Heart right ventricle (tissue), 16 donors: ENCODE measurements around the gene GON4L. TPM values are rescaled to one million over a fixed set of nuclear protein-coding genes. Genes with fewer than 3 reads are reported as not detected.

Source experiments
- ATAC-seq, 8 donors: fragments of 200-7000 bp; cut with Tn5 transposase; one replicate each; pipeline ENCODE4 v1.9.1; 2020; ENCODE audit warnings: mild to moderate bottlenecking in 8 of 8, moderate library complexity in 8 of 8, moderate number of reproducible peaks in 1 of 8
- DNase-seq, 2 donors: peaks; one replicate each; pipeline ENCODE4 v3.0.0-alpha.2; 2020
- H3K27ac ChIP-seq, 10 donors: fragments of 200-600 bp; sonication (generic) in 2 of 10; one replicate each; pipeline versions ENCODE4 v1.5.0 to v1.8.0; 2020 to 2022; ENCODE audit warnings: mild to moderate bottlenecking in 3 of 10
- H3K27me3 ChIP-seq, 7 donors: fragments of 200-600 bp; one replicate each; pipeline ENCODE4 v1.8.0; 2021 to 2022; ENCODE audit warnings: mild to moderate bottlenecking in 2 of 7
- H3K36me3 ChIP-seq, 9 donors: fragments of 200-600 bp; sonication (generic) in 1 of 9; one replicate each; pipeline versions ENCODE4 v1.5.0 to v1.8.0; 2020 to 2022; ENCODE audit warnings: mild to moderate bottlenecking in 2 of 9
- H3K4me1 ChIP-seq, 9 donors: fragments of 200-600 bp; sonication (generic) in 1 of 9; one replicate each; pipeline versions ENCODE4 v1.5.0 to v1.8.0; 2020 to 2022; ENCODE audit warnings: mild to moderate bottlenecking in 4 of 9
- H3K4me3 ChIP-seq, 10 donors: fragments of 200-600 bp; sonication (generic) in 2 of 10; one replicate each; pipeline versions ENCODE4 v1.5.0 to v1.8.0; 2020 to 2022; ENCODE audit warnings: mild to moderate bottlenecking in 7 of 10, moderate library complexity in 2 of 10
- H3K9me3 ChIP-seq, 11 donors: fragments of 200-600 bp in 10 of 11; sonication (generic) in 2 of 11; one replicate each; pipeline versions ENCODE4 v1.5.0 to v1.8.0; 2013 to 2022; ENCODE audit warnings: mild to moderate bottlenecking in 2 of 11, control low read depth in 1 of 11, moderate library complexity in 1 of 11
- CTCF ChIP-seq, 9 donors: fragments of 200-600 bp; sonication (generic) in 2 of 9; IDR thresholded peaks; one replicate each; pipeline versions ENCODE4 v1.5.0 to v1.8.0; 2021 to 2022; ENCODE audit warnings: antibody characterized with exemption in 9 of 9, mild to moderate bottlenecking in 5 of 9, moderate library complexity in 1 of 9
- WGBS, 2 donors: extraction: QIAGEN DNeasy Blood & Tissue Kit; methylation state at CpG; one replicate each; pipeline ENCODE4 v1.1.7; 2013; ENCODE audit warnings: inconsistent platforms in 1 of 2; 5-methylcytosine and 5-hydroxymethylcytosine counted together
- intact Hi-C, 10 donors: fragments of 100-400 bp; cut with DNase I; formaldehyde crosslinking; loops; one replicate each; pipeline versions ENCODE4 v1.11.1 to v1.14.2; 2022
- polyA plus RNA-seq, 2 donors: library from polyadenylated mRNA; stranded (reverse); fragments of 200-250 nt; gene quantifications; one replicate each; pipeline ENCODE4 v1.2.3, GENCODE V29; 2013
- total RNA-seq, 10 donors: library from RNA; stranded (reverse); fragmentation: NEBNext Ultra II Directional in 3 of 10; extraction: Animal tissue kit (Norgen Biotek cat#: 25700) in 3 of 10; gene quantifications; one replicate each; pipeline versions ENCODE4 v1.2.1 to v1.2.4, GENCODE V29; 2021 to 2023
- donor health status: Arrhythmogenic right ventricular cardiomyopathy.
- donor health status: ischemic (EF 13 %, LVEDD 7.1; RV severe dilation, severe dysfunction).
- donor health status: healthy with polysubstance abuse.
- donor health status: DM: no; HTN: yes; CAD: no.
- donor health status: DM: no; HTN: no; CAD: no.
- donor health status: ischemic (EF 25% LVEDD 6.9; RV normal size, moderate dysfunction).
- donor health status: ischemic (EF 25% LVEDD 5.7; RV mildly dilated, moderate dysfunction).
- donor health status: healthy.
- donor health status: DM: yes; HTN: yes; CAD: no.
- donor health status: Ischemic cardiomyopathy.
- donor health status: ischemic (EF 35%, LVEDD 5.7; RV mildly dilated, moderate dysfunction).
- donor health status: nonischemic (EF 11% LVEDD 7.7; RV severe dilation, severe dysfunction).
- donor health status: DM: yes; HTN: yes; CAD: no.
- donor health status: PGD.
- donor health status: ischemic (EF 29% LVEDD 5.4; RV normal size, mild dysfunction).
- donor health status: nonischemic (EF 23%, LVEDD 6.1; RV moderate dilation, normal function).

GON4L gene
- total and polyA plus RNA-seq, 12 donors = 8.8 to 30.7 (median 26.7) TPM

- Histone ChIP-seq H3K4me3 (no peak overlapping the region), H3K4me1 (no peaks in the 10 kb centered on the region), H3K27me3 (no peaks in the 10 kb centered on the region), H3K27ac (no peak overlapping the region), H3K36me3 (peaks cover 0 to 100% (median 66%) of the 10 kb centered on the region in 9 donors), H3K9me3 (no peaks in the 10 kb centered on the region)
- no peak for TF ChIP-seq CTCF (IDR thresholded peaks at IDR 0.05)
- no peak for ATAC-seq
- WGBS, 2 donors = 97% methylated on average over 1 of the region's 1 CpG
- intact Hi-C loops = no loop called here
- no peak for DNase-seq
Measured at GRCh38 chr1:155816351-155816750, 40.7 kb downstream of the GON4L start.

- WGBS, 2 donors = 92% methylated on average over 3 of the region's 3 CpGs
- H3K36me3 ChIP-seq = peaks cover 0 to 94% (median 54%) of the 10 kb centered on the region in 9 donors
Measured at GRCh38 chr1:155813672-155814071, 43.3 kb downstream of the GON4L start.

GRCh38 chr1:155812878-155813277, 44.1 kb downstream of the GON4L start:
- 93 to 95% methylated on average over 1 of the region's 1 CpG for WGBS, 2 donors
- no peak for DNase-seq

More at GRCh38 chr1:155813672-155814071, 43.3 kb downstream of the GON4L start:
- intact Hi-C loops = no loop called here
- H3K4me3 ChIP-seq = no peak overlapping the region
- no peaks in the 10 kb centered on the region for H3K27me3 ChIP-seq
- no peak overlapping the region for H3K27ac ChIP-seq
- DNase-seq (no peak), ATAC-seq (no peak)
- no peaks in the 10 kb centered on the region for H3K9me3 ChIP-seq
- TF ChIP-seq CTCF (IDR thresholded peaks at IDR 0.05) = no peak
- H3K4me1 ChIP-seq = no peaks in the 10 kb centered on the region

GRCh38 chr1:155809088-155809487, 47.9 kb downstream of the GON4L start:
- TF ChIP-seq CTCF (IDR thresholded peaks at IDR 0.05) = no peak
- Histone ChIP-seq H3K4me1 (no peaks in the 10 kb centered on the region), H3K4me3 (no peak overlapping the region), H3K27me3 (no peaks in the 10 kb centered on the region), H3K27ac (no peak overlapping the region), H3K36me3 (peaks cover 0 to 94% (median 34%) of the 10 kb centered on the region in 9 donors), H3K9me3 (no peaks in the 10 kb centered on the region)
- DNase-seq (no peak), ATAC-seq (no peak)
- intact Hi-C loops = no loop called here
- 69 to 82% methylated on average over 1 of the region's 1 CpG for WGBS, 2 donors

More at GRCh38 chr1:155812878-155813277, 44.1 kb downstream of the GON4L start:
- Histone ChIP-seq H3K27me3 (no peaks in the 10 kb centered on the region), H3K9me3 (no peaks in the 10 kb centered on the region), H3K4me3 (no peak overlapping the region), H3K4me1 (no peaks in the 10 kb centered on the region), H3K36me3 (peaks cover 0 to 94% (median 54%) of the 10 kb centered on the region in 9 donors), H3K27ac (no peak overlapping the region)
- no peak for ATAC-seq
- TF ChIP-seq CTCF (IDR thresholded peaks at IDR 0.05) = no peak
- intact Hi-C loops = no loop called here
